Measurements from ENCODE around the gene MLIP. TPM values are rescaled to one million over a fixed set of nuclear protein-coding genes. Genes with fewer than 3 reads are reported as not detected.

Gene MLIP
- total and polyA plus RNA-seq, 9 donors: 0.05 to 1.2 (median 0.40) TPM; not detected in 4

DNA sequence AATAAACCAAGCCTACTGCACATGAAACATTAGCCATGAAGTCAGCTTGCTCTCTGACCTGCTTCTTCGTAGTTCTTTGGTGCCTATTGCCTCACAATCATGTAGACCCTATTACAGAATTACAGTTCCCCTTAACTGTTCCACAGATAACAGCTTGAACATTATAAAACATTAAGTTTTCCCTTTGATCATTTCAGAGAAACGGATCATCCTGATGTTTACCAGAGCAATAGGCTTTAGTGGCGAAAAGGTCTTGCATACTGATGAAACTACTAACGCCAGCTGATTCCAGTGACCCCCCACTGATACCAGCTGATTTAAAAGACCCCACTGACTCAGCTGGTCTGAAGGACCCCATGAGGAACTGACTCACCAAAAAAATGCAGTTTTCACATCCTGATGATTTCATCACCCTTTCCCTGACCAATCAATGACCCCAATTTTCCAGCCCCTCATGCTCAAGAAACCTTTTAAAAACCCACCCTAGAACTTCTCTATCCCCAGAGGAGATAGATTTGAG, 39.4 kb upstream of the MLIP start:
- Histone ChIP-seq H3K27me3 (no peaks in the 10 kb centered on the region), H3K27ac (no peak overlapping the region), H3K4me3 (no peak overlapping the region), H3K9me3 (no peaks in the 10 kb centered on the region), H3K4me1 (ENCODE audit: insufficient read depth) (peaks cover 4% of the 10 kb centered on the region), H3K36me3 (no peaks in the 10 kb centered on the region)
- intact Hi-C loops (cut with DNase I): no loop called here
- DNase-seq: no peak
- WGBS, 3 donors: 69 to 75% (median 73%) methylated on average over 4 of the region's 4 CpGs
- TF ChIP-seq, protein P1, sequence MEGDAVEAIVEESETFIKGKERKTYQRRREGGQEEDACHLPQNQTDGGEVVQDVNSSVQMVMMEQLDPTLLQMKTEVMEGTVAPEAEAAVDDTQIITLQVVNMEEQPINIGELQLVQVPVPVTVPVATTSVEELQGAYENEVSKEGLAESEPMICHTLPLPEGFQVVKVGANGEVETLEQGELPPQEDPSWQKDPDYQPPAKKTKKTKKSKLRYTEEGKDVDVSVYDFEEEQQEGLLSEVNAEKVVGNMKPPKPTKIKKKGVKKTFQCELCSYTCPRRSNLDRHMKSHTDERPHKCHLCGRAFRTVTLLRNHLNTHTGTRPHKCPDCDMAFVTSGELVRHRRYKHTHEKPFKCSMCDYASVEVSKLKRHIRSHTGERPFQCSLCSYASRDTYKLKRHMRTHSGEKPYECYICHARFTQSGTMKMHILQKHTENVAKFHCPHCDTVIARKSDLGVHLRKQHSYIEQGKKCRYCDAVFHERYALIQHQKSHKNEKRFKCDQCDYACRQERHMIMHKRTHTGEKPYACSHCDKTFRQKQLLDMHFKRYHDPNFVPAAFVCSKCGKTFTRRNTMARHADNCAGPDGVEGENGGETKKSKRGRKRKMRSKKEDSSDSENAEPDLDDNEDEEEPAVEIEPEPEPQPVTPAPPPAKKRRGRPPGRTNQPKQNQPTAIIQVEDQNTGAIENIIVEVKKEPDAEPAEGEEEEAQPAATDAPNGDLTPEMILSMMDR (IDR thresholded peaks at IDR 0.05): no peak
- TF ChIP-seq POLR2A (IDR thresholded peaks at IDR 0.05): no peak
- no peak for TF ChIP-seq EP300 (IDR thresholded peaks at IDR 0.05)

GRCh38 chr6:54072635-54073313, 38.5 kb upstream of the MLIP start:
- no peaks in the 10 kb centered on the region for H3K27me3 ChIP-seq
- no peak for DNase-seq
- no peaks in the 10 kb centered on the region for H3K9me3 ChIP-seq
- no peak overlapping the region for H3K4me3 ChIP-seq
- no peak overlapping the region for H3K27ac ChIP-seq
- intact Hi-C loops (cut with DNase I): no loop called here
- TF ChIP-seq EP300 (IDR thresholded peaks at IDR 0.05): no peak
- TF ChIP-seq, protein P1 (IDR thresholded peaks at IDR 0.05): no peak
- no peak for TF ChIP-seq POLR2A (IDR thresholded peaks at IDR 0.05)
- no peaks in the 10 kb centered on the region for H3K36me3 ChIP-seq
- 89 to 97% (median 95%) methylated on average over 2 of the region's 2 CpGs for whole genome bisulfite sequencing, 3 donors
- H3K4me1 ChIP-seq (ENCODE audit: insufficient read depth): peaks cover 4% of the 10 kb centered on the region

DNA sequence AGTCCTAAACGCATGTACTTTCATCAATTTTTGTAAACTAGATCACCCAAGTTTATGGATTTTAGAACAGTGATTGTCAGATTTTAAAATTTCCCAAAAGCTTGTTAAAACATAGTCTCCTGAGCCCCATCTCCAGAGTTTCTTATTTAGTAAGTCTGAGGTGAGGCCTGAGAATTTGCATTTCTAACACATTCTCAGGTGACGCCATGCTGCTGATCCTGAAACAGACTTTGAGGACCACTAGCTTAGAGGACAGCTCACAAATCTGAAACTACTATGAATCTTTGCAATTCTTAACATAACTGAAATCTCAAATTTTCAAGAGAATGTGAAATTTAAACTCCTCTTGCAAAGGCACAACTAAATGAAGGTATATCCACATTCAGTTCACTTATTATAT, 37.8 kb upstream of the MLIP start:
- no peak overlapping the region for H3K27ac ChIP-seq
- 94 to 97% (median 95%) methylated on average over 2 of the region's 2 CpGs for WGBS, 3 donors
- no peak for DNase-seq
- no peak overlapping the region for H3K4me3 ChIP-seq
- H3K9me3 ChIP-seq: no peaks in the 10 kb centered on the region
- H3K36me3 ChIP-seq: no peaks in the 10 kb centered on the region
- intact Hi-C loops (cut with DNase I): no loop called here
- TF ChIP-seq POLR2A (IDR thresholded peaks at IDR 0.05) (no peak), EP300 (IDR thresholded peaks at IDR 0.05) (no peak)
- TF ChIP-seq, protein P1 (IDR thresholded peaks at IDR 0.05): no peak
- H3K4me1 ChIP-seq (ENCODE audit: insufficient read depth): peaks cover 4% of the 10 kb centered on the region
- H3K27me3 ChIP-seq: no peaks in the 10 kb centered on the region

DNA sequence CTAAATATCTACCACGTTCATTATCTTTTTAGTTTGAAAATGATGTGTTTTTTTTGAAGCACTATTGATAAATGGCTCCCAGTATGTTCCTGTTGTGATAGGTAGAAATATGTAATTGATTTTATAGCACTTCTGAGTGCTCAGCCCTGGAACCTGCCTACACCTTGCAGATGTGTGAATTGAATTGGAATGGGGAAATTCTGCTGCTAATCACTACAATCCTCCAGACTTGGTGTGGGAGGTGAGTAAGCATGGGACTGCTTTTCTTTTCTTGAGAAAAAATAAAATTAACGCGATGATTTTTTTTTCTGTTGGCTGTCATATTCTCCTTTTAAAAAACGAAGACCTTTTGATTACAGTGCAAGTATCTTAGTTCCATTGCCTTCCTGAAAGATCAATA, 37.1 kb upstream of the MLIP start:
- no peak for TF ChIP-seq POLR2A (IDR thresholded peaks at IDR 0.05)
- no peak for TF ChIP-seq EP300 (IDR thresholded peaks at IDR 0.05)
- TF ChIP-seq, protein P1 (IDR thresholded peaks at IDR 0.05): no peak

More for the DNA sequence above, 37.1 kb upstream of the MLIP start:
- 11 to 30% (median 12%) methylated on average over 4 of the region's 4 CpGs for WGBS, 3 donors
- no peaks in the 10 kb centered on the region for H3K36me3 ChIP-seq
- no peak overlapping the region for H3K27ac ChIP-seq
- H3K4me3 ChIP-seq: no peak overlapping the region
- peaks cover 4% of the 10 kb centered on the region for H3K4me1 ChIP-seq (ENCODE audit: insufficient read depth)
- DNase-seq: no peak
- H3K27me3 ChIP-seq: no peaks in the 10 kb centered on the region
- no peaks in the 10 kb centered on the region for H3K9me3 ChIP-seq
- intact Hi-C loops (cut with DNase I): no loop called here
